ENCODE data around the gene CSTF1.

CSTF1 gene

GRCh38 chr20:56392132-56392880 lies at the start of gene CSTF1, which contains the start of gene AURKA:
Gene CSTF1, plus strand, starts transcription at chr20:56392645. Its CDS starts 2,908 bp downstream, at chr20:56395553.
Gene AURKA, minus strand, starts transcription at chr20:56392215. Its CDS starts 4,018 bp downstream, at chr20:56388197.
- DNase-seq (ENCODE audit: low read depth): peak; percentile 95

GRCh38 chr20:56342783-56343182 lies 49.7 kb upstream of the CSTF1 start:
- no peak for DNase-seq (ENCODE audit: low read depth)

- no peak for DNase-seq (ENCODE audit: low read depth)
Observed at GRCh38 chr20:56343861-56344381, 48.5 kb upstream of the CSTF1 start.

GRCh38 chr20:56345911-56346310 lies 46.5 kb upstream of the CSTF1 start:
- DNase-seq (ENCODE audit: low read depth): no peak

- no peak for DNase-seq (ENCODE audit: low read depth)
Observed at GRCh38 chr20:56347628-56348304, 44.7 kb upstream of the CSTF1 start.

GRCh38 chr20:56348305-56348693 lies 44.1 kb upstream of the CSTF1 start:
- DNase-seq (ENCODE audit: low read depth): no peak

- no peak for DNase-seq (ENCODE audit: low read depth)
Observed at GRCh38 chr20:56348746-56349145, 43.7 kb upstream of the CSTF1 start.

GRCh38 chr20:56350842-56351241 lies 41.6 kb upstream of the CSTF1 start:
- DNase-seq (ENCODE audit: low read depth): peak; percentile 86

GRCh38 chr20:56352345-56353055 lies 39.9 kb upstream of the CSTF1 start:
- DNase-seq (ENCODE audit: low read depth): peak; percentile 45

GRCh38 chr20:56353356-56353755 lies 39.1 kb upstream of the CSTF1 start:
- DNase-seq (ENCODE audit: low read depth): no peak

- DNase-seq (ENCODE audit: low read depth): no peak
Observed at GRCh38 chr20:56358070-56358469, 34.4 kb upstream of the CSTF1 start.

- peak; percentile 37 for DNase-seq (ENCODE audit: low read depth)
Observed at GRCh38 chr20:56358600-56359211, 33.7 kb upstream of the CSTF1 start, which contains the start of gene FAM210B. Gene FAM210B, plus strand, starts transcription at chr20:56358974. Its CDS starts 32 bp downstream, at chr20:56359006.

GRCh38 chr20:56359212-56360132 lies 33.0 kb upstream of the CSTF1 start:
- no peak for DNase-seq (ENCODE audit: low read depth)

GRCh38 chr20:56360133-56360907 lies 32.1 kb upstream of the CSTF1 start:
- DNase-seq (ENCODE audit: low read depth): no peak

- no peak for DNase-seq (ENCODE audit: low read depth)
Observed at GRCh38 chr20:56360908-56361205, 31.6 kb upstream of the CSTF1 start.

GRCh38 chr20:56361900-56362299 lies 30.5 kb upstream of the CSTF1 start:
- no peak for DNase-seq (ENCODE audit: low read depth)

GRCh38 chr20:56362833-56363413 lies 29.5 kb upstream of the CSTF1 start:
- no peak for DNase-seq (ENCODE audit: low read depth)

GRCh38 chr20:56363491-56363890 lies 29.0 kb upstream of the CSTF1 start:
- no peak for DNase-seq (ENCODE audit: low read depth)

- no peak for DNase-seq (ENCODE audit: low read depth)
Observed at GRCh38 chr20:56368351-56369134, 23.9 kb upstream of the CSTF1 start.
